AG10803 (cell line): Measurements from ENCODE around the gene PSORS1C2.

Experiments used
- DNase-seq: peaks from one replicate; pipeline ENCODE4 v3.0.0; 2010; ENCODE audit warnings: low read depth
- H3K4me3 ChIP-seq: 2 replicates; pipeline ENCODE4 v1.5.1; 2011; ENCODE audit warnings: mild to moderate bottlenecking, low read length, control low read depth
- CTCF ChIP-seq: conservative IDR thresholded peaks from 2 replicates; pipeline ENCODE4 v1.5.1; 2011; ENCODE audit warnings: mild to moderate bottlenecking, low read length, control low read depth, inconsistent platforms

Gene PSORS1C2

DNA sequence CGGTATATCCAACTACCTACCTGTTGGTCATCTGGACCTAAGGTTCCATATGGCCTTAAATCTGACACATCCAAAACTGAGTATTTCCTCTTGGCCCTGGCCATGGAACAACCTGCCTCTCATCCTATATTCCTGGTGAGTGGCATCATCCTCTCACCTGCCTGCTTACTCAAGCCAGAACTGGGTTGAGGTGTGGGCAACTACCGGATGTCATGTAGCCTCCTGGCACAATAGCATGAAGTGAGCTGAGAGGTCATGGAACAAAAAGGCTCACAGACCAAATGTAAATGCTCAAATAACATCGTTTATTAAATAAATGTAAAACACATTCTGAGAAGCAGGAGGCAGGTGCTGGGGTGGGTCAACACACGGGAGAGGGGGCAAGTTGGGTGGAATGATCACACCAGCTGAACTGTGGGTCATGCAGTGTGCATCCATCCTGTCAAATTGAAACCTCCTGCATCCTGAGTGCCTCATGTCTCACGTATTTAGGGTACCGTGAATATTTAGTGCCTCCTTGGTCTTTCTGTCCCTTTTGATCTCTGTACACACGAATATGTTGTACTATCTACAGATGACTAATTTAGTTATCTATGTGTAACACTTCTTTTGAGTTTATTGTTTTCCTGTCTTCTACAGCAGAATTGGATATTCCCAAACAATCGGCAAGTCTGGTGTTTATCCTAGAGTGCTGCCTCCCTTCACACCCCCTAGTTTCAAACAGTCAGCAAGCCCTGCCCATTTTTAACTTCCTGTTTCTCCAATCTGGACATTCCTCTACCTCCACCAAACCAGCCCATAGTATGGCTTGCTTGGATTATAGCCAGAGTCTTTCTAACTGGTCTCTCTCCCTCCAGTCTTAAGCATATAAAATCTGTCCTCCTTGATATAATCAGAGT, 39.5 kb upstream of the PSORS1C2 start:
- no peak overlapping the region for H3K4me3 ChIP-seq
- TF ChIP-seq CTCF: no peak
- no peak for DNase-seq

- H3K4me3 ChIP-seq: no peak overlapping the region
- no peak for TF ChIP-seq CTCF
- peak; percentile 57 for DNase-seq
Measured at GRCh38 chr6:31175971-31176370, 37.1 kb upstream of the PSORS1C2 start.

DNA sequence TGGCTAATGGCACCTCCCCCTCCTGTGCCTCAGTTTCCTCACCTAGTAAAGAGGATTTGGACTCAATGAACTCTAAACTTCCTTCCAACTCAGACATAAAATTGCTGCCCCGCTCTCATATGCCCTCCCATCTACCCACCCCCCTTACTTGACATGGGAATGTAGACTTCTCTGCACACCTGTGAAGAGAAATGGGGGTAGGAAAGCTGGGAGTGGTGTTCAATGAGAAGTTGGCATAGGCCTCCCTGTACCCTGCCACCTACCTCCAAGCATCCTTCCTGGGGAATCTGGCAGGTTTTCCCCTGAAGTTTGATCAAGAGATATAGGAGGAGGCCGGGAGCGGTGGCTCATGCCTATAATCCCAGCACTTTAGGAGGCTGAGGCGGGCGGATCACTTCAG, 35.5 kb upstream of the PSORS1C2 start:
- H3K4me3 ChIP-seq: no peak overlapping the region
- TF ChIP-seq CTCF: no peak
- DNase-seq: no peak

DNA sequence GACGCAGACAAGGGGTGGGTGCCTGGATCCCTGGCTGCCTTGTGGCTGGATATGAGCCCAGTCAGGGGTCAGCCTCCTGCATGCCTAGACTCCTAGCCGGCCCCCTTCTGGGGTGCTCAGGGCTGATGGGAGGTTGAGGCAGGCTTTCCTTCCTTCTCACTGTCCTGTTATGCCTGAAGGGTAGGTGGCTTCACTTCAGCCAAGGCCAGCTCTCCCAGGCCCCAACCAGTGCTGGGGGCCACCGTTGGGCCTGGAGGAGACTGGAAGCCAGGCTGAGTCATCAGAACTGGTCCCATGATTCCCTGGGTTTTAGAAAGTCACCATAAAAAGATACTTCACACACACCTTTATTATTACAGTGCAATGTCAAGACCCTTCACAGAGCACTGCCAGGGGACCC, 34.5 kb upstream of the PSORS1C2 start:
- TF ChIP-seq CTCF: no peak
- no peak for DNase-seq
- H3K4me3 ChIP-seq: no peak overlapping the region

DNA sequence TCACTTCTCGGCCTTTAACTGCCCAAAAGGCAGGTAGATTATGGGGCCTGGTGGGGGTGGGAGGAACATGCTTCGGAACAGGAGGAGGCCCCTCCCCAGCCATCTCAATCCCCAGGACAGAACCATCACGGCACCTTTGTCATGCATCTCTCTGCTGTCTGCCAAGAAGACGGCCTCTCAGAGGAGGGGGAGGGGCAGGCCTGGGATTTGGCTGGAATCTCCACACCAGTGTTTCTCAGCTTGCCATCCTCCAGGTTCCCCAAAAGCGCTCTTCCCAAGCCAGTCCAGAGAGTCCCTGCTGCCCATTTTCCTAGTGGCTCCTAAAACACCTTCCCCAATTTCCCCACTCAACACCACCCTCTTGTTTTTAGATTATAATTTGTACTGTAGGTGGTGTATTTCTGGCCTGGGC, 34.1 kb upstream of the PSORS1C2 start:
- H3K4me3 ChIP-seq: no peak overlapping the region
- DNase-seq: no peak
- TF ChIP-seq CTCF: no peak

GRCh38 chr6:31171931-31172905, 33.4 kb upstream of the PSORS1C2 start:
- H3K4me3 ChIP-seq: no peak overlapping the region
- no peak for DNase-seq

More at GRCh38 chr6:31171931-31172905, 33.4 kb upstream of the PSORS1C2 start:
- no peak for TF ChIP-seq CTCF
